ENCODE measurements around the gene HSP90AB1.
A peak's percentile ranks its signal among the peaks of the same experiment; 100 is the strongest.

Gene HSP90AB1

DNA sequence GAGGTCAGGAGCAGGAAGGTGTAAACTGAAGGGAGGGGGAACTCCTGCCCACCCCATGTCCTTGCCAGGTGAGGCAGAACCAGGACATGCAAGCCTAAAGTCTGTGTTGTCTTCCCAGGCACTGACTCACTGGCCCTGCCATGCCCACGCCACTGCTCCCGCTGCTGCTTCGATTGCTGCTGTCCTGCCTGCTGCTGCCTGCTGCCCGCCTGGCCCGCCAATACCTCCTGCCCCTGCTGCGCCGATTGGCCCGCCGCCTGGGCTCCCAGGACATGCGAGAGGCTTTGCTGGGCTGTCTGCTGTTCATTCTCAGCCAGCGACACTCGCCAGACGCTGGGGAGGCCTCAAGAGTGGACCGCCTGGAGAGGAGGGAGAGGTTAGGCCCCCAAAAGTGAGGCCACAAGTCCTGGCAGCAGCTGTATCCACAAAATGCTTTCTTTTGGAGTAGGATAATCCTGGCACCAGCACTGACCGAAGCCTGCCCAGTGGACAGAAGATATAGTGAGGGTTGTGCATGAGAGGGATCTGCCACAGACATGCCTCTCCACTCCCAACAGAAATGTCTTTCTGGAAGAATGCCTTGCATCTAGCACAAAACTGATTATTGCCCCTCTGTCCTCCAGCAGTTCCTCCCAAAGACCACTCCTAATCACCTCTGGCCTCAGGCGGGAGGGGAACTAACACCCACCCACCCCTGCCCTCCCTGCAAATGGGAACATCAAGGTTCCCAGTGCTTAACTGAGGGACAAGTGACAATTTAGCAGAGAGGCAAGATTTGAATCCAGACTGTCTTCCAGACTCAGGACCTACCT, 29.4 kb upstream of the HSP90AB1 start:
- Mint-ChIP-seq H3K4me1 (ENCODE audit: low read depth) (peaks cover 59% of the 10 kb centered on the region), H3K9me3 (no peaks in the 10 kb centered on the region), H3K4me3 (no peak overlapping the region)

DNA sequence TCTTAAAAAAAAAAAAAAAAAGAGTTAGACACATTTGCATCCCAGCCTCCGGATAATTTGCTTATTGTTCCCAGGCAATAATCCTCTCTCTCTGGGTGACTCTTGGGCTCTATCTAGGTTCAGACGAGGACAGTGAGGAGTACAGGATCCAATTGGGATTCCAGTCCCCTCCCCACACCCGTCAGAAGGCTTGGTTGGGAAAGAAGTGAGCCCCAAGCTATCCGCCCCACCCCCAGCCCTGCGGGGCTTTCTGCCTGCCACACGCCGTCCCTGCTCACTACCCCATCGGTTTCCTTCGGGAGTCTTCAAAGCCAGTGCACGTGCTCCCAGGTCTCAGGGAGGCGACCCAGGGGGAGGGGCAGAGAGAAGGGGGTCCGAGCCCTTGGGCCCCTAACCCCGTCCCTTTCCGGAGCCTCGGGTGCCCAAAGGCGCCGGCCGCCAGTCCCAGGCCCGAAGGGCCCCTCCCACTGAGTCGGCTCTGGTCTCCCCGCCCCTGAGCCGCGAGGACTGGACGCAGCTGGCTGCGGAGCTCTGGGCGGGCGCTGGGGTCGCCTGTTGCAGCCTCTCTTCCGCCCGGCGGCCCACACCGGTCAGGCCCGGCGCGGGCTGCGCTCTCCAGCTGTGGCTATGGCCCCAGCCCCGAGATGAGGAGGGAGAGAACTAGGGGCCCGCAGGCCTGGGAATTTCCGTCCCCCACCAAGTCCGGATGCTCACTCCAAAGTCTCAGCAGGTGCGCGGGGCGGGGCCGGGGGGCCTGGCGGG, 27.7 kb upstream of the HSP90AB1 start:
- peaks cover 16% of the 10 kb centered on the region for H3K27me3 Mint-ChIP-seq
- H3K9me3 Mint-ChIP-seq = no peaks in the 10 kb centered on the region
- intact Hi-C loops (cut with micrococcal nuclease) = no loop called here
- H3K4me1 Mint-ChIP-seq (ENCODE audit: low read depth) = peaks cover 73% of the 10 kb centered on the region
- H3K4me3 Mint-ChIP-seq = peak overlapping the region; percentile 71
- H3K36me3 Mint-ChIP-seq (ENCODE audit: low read depth) = no peaks in the 10 kb centered on the region
- H3K27ac Mint-ChIP-seq = peak overlapping the region; percentile 83

More for the DNA sequence above, 29.4 kb upstream of the HSP90AB1 start:
- Mint-ChIP-seq H3K36me3 (ENCODE audit: low read depth) (no peaks in the 10 kb centered on the region), H3K27me3 (peaks cover 6% of the 10 kb centered on the region), H3K27ac (peak overlapping the region; percentile 83)
- intact Hi-C loops (cut with micrococcal nuclease) = no loop called here

DNA sequence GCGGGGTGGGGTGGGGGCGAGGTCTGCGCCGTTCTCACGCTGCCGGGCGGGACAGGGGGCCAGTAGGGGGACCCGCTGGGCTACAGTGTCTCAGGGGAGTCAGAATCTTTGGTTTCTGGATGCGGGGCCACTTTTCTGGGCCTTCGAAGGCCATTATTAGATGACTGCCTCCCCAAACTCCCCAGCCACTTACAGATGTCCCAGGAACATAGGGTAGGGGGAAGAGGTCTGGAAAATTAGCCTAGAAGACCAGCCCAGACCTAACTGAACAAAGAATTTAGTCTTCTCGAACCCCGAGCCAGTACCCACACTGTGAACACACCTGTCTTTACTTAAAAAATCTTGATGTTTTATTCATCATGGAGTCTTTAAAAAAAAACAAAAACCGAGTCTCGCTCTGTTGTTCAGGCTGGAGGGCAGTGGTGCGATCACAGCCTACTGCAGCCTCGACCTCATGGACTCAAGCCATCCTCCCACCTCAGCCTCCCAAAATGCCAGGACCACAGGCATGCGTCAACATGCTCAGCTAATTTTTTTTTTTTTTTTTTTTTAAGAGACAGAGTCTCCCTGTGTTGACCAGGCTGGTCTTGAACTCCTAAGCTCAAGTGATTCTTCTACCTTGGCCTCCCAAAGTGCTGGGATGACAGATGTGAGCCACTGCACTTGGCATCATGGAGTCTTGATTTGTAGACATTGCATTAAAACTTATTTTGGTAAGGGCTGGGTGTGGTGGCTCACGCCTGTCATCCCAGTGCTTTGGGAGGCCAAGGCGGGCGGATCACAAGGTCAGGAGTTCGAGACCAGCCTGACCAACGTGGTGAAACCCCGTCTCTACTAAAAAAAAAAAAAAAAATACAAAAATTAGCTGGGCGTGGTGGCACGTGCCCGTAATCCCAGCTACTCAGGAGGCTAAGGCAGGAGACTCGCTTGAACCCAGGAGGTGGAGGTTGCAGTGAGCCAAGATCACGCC, 26.8 kb upstream of the HSP90AB1 start:
- intact Hi-C loops (cut with micrococcal nuclease) = loop anchor here (2.0 kb wide), 1 partner anchor 17 kb away; no protein-coding TSS in a partner anchor
- H3K27ac Mint-ChIP-seq = peak overlapping the region; percentile 83
- H3K9me3 Mint-ChIP-seq = no peaks in the 10 kb centered on the region
- peak overlapping the region; percentile 71 for H3K4me3 Mint-ChIP-seq
- no peaks in the 10 kb centered on the region for H3K36me3 Mint-ChIP-seq (ENCODE audit: low read depth)
- H3K4me1 Mint-ChIP-seq (ENCODE audit: low read depth) = peaks cover 81% of the 10 kb centered on the region
- H3K27me3 Mint-ChIP-seq = peaks cover 24% of the 10 kb centered on the region

DNA sequence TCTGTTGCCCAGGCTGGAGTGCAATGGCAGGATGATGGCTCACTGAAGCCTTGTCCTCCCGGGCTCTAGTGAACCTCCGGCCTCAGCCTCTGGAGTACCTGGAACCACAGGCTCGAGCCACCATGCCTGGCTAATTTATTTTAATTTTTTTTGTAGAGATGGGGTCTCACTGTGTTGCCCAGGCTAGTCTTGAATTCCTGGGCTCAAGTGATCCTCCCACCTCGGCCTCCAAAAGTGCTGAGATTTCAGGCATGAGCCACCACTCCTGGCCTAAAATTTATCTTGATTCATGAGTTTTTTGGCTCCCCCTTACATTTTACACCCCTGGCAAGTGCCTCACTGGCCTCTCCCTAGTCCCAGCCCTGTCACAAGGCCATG, 26.0 kb upstream of the HSP90AB1 start:
- no peak overlapping the region for H3K4me3 Mint-ChIP-seq
- H3K36me3 Mint-ChIP-seq (ENCODE audit: low read depth) = no peaks in the 10 kb centered on the region
- H3K4me1 Mint-ChIP-seq (ENCODE audit: low read depth) = peaks cover 88% of the 10 kb centered on the region
- H3K27ac Mint-ChIP-seq = peak overlapping the region; percentile 59
- no peaks in the 10 kb centered on the region for H3K9me3 Mint-ChIP-seq
- peaks cover 24% of the 10 kb centered on the region for H3K27me3 Mint-ChIP-seq
- intact Hi-C loops (cut with micrococcal nuclease) = loop anchor here (2.0 kb wide), 1 partner anchor 16 kb away; no protein-coding TSS in a partner anchor

DNA sequence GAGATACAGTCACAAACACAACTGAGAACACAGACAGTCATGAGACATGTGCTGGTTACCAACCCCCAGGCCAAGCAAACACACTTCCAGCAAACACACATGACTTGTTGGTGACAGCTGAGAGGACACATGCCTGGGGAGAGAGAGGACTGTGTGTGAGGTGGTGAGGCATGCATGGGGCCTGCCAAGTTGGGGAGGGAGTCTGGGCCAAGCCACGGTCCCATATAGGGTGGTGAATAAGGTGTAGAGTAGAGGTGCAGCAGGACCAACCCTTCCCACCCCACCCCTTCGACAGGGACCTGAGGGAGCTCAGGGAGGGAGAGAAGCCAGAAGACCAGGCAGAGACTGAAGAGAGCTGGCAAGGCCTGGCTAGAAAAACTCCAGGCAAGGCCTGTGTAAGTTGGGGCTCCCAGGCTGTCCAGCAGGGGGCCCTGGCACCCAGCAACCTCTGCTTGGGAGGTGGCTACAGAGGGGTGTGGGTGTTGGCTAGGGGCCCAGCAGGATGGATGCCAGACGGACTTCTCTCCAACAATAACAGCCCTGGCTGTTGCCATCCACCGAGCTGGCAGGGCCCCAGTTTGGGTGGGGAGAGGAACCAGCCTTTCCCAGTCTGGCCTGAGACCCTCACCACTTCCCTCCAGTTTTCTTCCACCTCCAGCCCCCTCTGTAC, 25.5 kb upstream of the HSP90AB1 start:
- intact Hi-C loops (cut with micrococcal nuclease) = loop anchor here (2.0 kb wide), 1 partner anchor 15 kb away; no protein-coding TSS in a partner anchor
- H3K9me3 Mint-ChIP-seq = no peaks in the 10 kb centered on the region
- H3K27me3 Mint-ChIP-seq = peaks cover 24% of the 10 kb centered on the region
- H3K4me1 Mint-ChIP-seq (ENCODE audit: low read depth) = peaks cover 88% of the 10 kb centered on the region
- no peaks in the 10 kb centered on the region for H3K36me3 Mint-ChIP-seq (ENCODE audit: low read depth)
- peak overlapping the region; percentile 59 for H3K27ac Mint-ChIP-seq
- H3K4me3 Mint-ChIP-seq = no peak overlapping the region

DNA sequence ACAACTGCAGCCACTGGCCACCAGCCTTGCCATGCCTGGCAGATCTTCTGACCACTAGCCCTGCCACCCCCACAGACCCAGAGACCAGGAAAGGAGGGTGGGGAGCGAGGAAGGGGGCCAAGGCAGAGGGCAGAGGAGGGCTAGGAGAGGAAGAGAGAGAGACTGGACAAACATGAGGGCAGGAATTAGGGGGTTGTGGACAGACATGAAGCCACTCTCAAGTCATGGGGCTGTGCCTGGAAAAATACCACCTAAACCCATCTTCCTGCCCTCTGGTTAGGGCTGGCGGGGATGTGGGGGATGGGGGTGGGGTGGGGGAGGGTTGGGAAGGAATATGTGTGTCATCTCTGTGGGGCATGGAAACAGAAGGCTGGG, 25.0 kb upstream of the HSP90AB1 start:
- no peaks in the 10 kb centered on the region for H3K36me3 Mint-ChIP-seq (ENCODE audit: low read depth)
- H3K27me3 Mint-ChIP-seq = peaks cover 20% of the 10 kb centered on the region
- H3K27ac Mint-ChIP-seq = peak overlapping the region; percentile 59
- H3K9me3 Mint-ChIP-seq = no peaks in the 10 kb centered on the region
- H3K4me1 Mint-ChIP-seq (ENCODE audit: low read depth) = peaks cover 88% of the 10 kb centered on the region
- intact Hi-C loops (cut with micrococcal nuclease) = loop anchor here (2.0 kb wide), 1 partner anchor 15 kb away; no protein-coding TSS in a partner anchor
- no peak overlapping the region for H3K4me3 Mint-ChIP-seq

DNA sequence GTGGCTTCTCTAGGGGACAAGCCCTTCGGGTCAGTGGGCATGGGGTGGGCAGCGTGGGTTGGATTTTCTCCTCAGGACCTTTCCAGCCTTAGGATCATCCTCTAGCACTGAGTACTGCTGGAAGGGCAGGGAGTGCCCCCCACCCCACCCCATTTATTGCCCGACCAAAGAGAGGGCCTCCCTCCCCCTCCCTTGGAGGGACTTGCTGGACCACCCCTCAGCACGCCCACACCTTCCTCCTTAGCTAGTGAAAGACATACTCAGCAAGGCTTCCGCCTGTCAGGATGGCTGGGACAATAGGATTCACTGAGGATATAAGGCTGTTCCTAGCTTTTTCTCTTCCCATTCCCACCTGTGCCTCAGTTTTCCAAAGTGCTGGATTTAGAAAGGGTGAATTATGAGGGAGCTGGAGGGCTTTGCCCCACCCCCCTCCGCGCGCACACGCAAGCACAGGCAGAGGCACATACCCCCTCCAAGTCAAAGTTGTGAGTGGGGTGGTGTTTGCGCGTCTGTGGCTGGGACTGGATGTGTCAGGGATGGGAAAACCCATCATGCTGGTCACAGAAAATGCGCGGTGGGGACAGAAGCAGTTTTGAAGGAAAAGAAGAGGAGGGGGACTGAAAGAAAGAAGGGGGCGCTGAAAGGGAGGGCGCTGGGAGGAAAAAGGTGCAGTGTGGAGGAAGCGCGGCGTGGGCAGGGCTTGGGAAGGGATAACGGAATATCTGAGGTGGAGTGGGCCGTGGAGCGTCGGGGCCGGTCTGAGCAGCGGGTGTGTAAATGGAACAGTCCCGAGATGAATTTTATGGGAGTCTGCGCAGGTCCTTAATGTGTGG, 24.2 kb upstream of the HSP90AB1 start:
- intact Hi-C loops (cut with micrococcal nuclease) = no loop called here
- no peaks in the 10 kb centered on the region for H3K9me3 Mint-ChIP-seq
- no peaks in the 10 kb centered on the region for H3K36me3 Mint-ChIP-seq (ENCODE audit: low read depth)
- peaks cover 86% of the 10 kb centered on the region for H3K4me1 Mint-ChIP-seq (ENCODE audit: low read depth)
- peaks cover 20% of the 10 kb centered on the region for H3K27me3 Mint-ChIP-seq
- no peak overlapping the region for H3K27ac Mint-ChIP-seq
- H3K4me3 Mint-ChIP-seq = peak overlapping the region; percentile 51

DNA sequence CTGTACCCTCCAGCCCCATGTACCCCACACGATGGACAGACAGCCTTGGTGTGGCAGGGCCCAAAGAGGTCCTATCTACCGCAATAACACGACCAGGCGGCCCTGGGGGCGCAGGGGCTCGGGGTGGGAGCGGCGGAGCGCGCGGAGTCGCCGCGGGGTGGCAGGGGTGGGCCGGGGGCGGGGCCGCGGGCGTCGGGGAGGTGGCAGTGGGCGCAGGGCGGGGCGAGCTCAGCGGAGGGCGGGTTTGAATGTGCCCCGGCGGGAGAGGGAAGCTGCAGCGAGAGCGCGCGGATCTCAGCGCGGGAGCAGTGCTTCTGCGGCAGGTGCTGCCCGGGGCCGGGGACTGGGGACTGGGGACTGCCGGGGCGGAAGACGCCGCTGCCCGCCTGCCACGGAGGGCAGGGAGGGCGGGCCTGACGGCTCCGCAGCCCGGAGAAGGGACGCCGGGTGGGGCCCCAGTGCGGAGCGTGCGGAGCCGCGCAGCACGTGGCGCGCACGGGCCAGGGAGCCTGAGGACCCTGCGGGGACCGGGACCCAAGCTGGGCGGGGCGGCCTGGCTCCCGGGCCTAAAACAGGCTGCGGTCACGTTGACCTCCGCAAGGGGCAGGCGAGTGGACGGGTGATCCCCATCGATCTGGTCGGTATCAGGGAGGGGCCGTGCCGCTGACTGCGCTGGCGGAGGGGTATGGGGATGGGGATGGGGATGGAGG, 23.4 kb upstream of the HSP90AB1 start, which contains the start of gene SLC29A1:
Gene SLC29A1 (plus strand): TSS at position 277 of the 710 bp plus-strand sequence. CDS start 3,719 bp downstream, outside the sequence.
- peak within 1 kb of the TSS; percentile 74 for H3K4me3 Mint-ChIP-seq
- H3K27me3 Mint-ChIP-seq = peaks cover 20% of the 10 kb centered on the region
- intact Hi-C loops (cut with micrococcal nuclease) = no loop called here
- peaks cover 85% of the 10 kb centered on the region for H3K4me1 Mint-ChIP-seq (ENCODE audit: low read depth)
- no peaks in the 10 kb centered on the region for H3K9me3 Mint-ChIP-seq
- no peaks in the 10 kb centered on the region for H3K36me3 Mint-ChIP-seq (ENCODE audit: low read depth)
- H3K27ac Mint-ChIP-seq = peak within 1 kb of the TSS; percentile 5

DNA sequence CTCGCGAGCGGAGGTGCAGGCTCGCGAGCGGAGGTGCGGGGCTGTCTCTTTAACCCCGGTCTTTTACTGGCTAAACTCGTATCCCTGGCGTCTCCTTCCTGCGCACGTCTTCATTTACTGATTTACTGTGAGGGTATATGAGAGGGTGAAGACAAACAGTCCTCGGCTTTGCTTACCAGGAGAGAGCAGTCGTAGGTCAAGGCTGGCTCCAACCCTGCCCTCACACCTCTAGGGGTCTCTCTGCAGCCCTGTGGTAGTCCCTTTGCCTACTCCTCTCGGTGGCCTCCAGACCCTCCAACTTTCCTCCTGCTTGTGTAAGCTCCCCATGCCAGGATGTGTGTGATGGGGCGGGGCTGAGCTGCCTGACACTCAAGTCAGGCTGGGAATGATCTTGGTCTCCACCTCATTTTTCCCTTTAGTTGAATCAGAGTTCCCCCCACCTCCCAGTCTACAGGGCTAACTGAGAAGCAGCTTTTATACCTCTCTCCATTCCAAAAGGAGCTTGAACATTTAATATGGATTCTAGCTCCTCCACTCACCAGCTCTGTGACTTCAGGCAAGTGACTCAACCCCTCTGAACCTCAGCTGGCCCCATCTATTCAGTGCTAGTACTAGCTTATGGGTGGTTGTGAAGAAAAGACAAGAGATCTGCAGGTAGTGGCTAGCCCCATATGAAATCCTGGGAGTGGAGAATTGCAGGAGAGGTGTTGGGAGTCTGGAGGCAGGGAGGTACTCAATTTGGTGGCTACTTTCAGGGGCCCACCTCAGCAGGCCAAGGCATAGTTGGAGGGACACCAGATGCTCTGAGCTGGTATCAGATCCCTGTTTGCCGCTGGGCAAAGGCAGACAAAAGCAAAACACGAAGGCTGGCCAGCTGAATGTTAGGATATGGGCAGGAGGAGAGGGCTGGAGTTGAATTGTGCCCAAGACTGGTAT, 22.6 kb upstream of the HSP90AB1 start:
- no peaks in the 10 kb centered on the region for H3K36me3 Mint-ChIP-seq (ENCODE audit: low read depth)
- H3K27me3 Mint-ChIP-seq = peaks cover 20% of the 10 kb centered on the region
- H3K4me3 Mint-ChIP-seq = peak overlapping the region; percentile 74
- H3K4me1 Mint-ChIP-seq (ENCODE audit: low read depth) = peaks cover 82% of the 10 kb centered on the region
- intact Hi-C loops (cut with micrococcal nuclease) = no loop called here
- H3K27ac Mint-ChIP-seq = peak overlapping the region; percentile 5
- H3K9me3 Mint-ChIP-seq = no peaks in the 10 kb centered on the region

DNA sequence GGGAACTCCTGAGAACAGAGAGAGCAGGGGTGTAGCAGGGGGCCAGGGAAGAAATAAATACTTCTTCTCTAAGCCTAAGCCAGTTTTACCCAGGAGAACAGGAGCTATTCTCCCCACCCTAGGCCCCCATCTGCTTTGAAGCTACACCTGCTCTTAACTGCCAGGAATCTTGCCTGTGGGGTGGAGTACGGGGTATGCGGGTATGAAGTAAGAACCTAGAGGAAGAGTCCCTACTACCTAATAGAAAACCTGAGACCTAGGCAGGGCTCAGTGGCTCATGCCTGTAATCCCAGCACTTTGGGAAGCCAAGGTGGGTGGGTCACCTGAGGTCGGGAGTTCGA, 22.0 kb upstream of the HSP90AB1 start:
- Mint-ChIP-seq H3K9me3 (no peaks in the 10 kb centered on the region), H3K4me1 (ENCODE audit: low read depth) (peaks cover 80% of the 10 kb centered on the region), H3K27ac (peak overlapping the region; percentile 5), H3K27me3 (peaks cover 20% of the 10 kb centered on the region), H3K4me3 (no peak overlapping the region), H3K36me3 (ENCODE audit: low read depth) (no peaks in the 10 kb centered on the region)
- intact Hi-C loops (cut with micrococcal nuclease) = no loop called here

DNA sequence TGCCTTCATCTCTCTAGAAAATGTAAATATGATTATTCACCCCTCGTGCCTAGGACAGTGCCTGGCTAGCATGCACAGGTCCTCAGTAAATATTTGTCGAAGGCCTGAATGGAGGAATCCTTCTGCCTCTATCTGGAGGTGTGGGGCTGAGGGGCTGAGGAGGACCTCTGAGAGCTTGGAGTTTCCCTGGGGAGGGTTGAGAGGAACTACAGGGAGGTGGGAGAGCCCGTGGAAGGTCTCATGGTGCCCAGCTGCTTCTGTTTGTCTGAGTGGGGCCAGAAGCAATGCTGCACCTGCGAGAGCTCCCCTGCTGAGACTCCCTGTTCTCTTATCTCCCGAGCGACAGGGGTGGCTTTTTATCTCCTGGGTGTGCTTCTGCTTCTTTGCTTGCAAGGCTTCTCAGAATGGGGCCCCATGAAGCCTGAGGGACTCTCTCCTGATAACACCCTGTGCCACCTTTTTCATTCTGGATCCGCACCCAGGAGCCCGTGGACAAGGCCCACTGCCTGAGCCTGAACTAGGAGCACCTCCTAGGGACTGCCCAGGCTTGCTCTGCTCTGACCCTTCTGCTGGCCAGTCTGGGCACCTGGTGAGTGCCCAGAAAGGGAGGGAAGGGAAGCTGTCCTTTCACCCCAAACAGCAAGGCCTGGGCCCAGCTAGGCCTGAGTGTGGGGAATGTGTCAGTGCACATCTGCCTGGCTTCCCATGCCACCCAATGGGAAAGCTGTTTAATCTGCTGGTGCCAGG, 21.1 kb upstream of the HSP90AB1 start:
- intact Hi-C loops (cut with micrococcal nuclease) = no loop called here
- peaks cover 81% of the 10 kb centered on the region for H3K4me1 Mint-ChIP-seq (ENCODE audit: low read depth)
- no peaks in the 10 kb centered on the region for H3K9me3 Mint-ChIP-seq
- no peak overlapping the region for H3K4me3 Mint-ChIP-seq
- peaks cover 20% of the 10 kb centered on the region for H3K27me3 Mint-ChIP-seq
- peak overlapping the region; percentile 69 for H3K27ac Mint-ChIP-seq
- no peaks in the 10 kb centered on the region for H3K36me3 Mint-ChIP-seq (ENCODE audit: low read depth)

Data from dendritic cell treated with granulocyte-macrophage colony-stimulating factor and Interleukin-4, amounts not matched to agents 40 ng/mL and 50 ng/mL, for 4 days (primary cell).